HCT116 (cell line): ENCODE measurements around the gene GPR176. TPM values are rescaled to one million over a fixed set of nuclear protein-coding genes. Genes with fewer than 3 reads are reported as not detected.

ENCODE experiments used
- ATAC-seq: fragments of 200-7000 bp; cut with Tn5 transposase; 2 replicates; pipeline ENCODE4 v1.9.1; 2020; ENCODE audit warnings: mild to moderate bottlenecking, moderate library complexity
- BruUV-seq: library from RNA; stranded (reverse); fragments of 400-500 nt; replicated peaks from 2 replicates; lab custom pipeline; 2021; lab: Mats Ljungman, UMichigan
- CTCF ChIA-PET: fragments of 300-600 bp; sonication (Branson Sonifier 250); formaldehyde crosslinking; loops from one replicate; lab custom pipeline; 2021; ENCODE audit warnings: antibody characterized with exemption; lab: Charles Lee
- POLR2A ChIA-PET: fragments of 300-600, 350-600 bp; sonication (Branson Sonifier 250); formaldehyde crosslinking; loops from one replicate; lab custom pipeline; 2021; ENCODE audit warnings: antibody characterized with exemption; lab: Charles Lee
- RAD21 ChIA-PET, 2 experiments: fragments of 300-600 bp; sonication (Branson Sonifier 250); formaldehyde crosslinking; loops; one replicate each; lab custom pipeline; 2023; ENCODE audit warnings: low total read pairs in 2 of 2; ENCODE audit not compliant: uncharacterized antibody in 2 of 2, unreplicated experiment in 2 of 2, low non-redundant PET in 1 of 2; lab: Charles Lee
- DNase-seq: peaks from one replicate; pipeline ENCODE4 v3.0.0-alpha.2; 2010; ENCODE audit warnings: low read depth, low spot score
- H2AFZ ChIP-seq: fragments of 200-600 bp; shearing (Covaris generic), sonication (generic); 2 replicates; pipeline ENCODE4 v1.6.1; 2017; ENCODE audit warnings: low read depth, mixed run types, mixed read lengths, antibody characterized with exemption, low read length; ENCODE audit not compliant: poor library complexity, severe bottlenecking
- H3K27ac ChIP-seq: 2 replicates; pipeline ENCODE4 v1.5.1; 2012; ENCODE audit warnings: low read depth, low read length
- H3K27me3 ChIP-seq: fragments of 200-600 bp; sonication (generic); 2 replicates; pipeline ENCODE4 v1.6.1; 2016; ENCODE audit warnings: mixed run types, low read length, mixed read lengths; ENCODE audit not compliant: insufficient read depth
- H3K36me3 ChIP-seq, 2 experiments: fragments of 200-500 bp in 1 of 2; fragments of 200-600 bp in 1 of 2; sonication (Bioruptor generic) in 1 of 2; sonication (generic) in 1 of 2; 2 replicates each; pipeline versions ENCODE4 v1.5.1 to v1.6.1; 2014 to 2016; ENCODE audit warnings: low read length in 2 of 2, inconsistent platforms in 1 of 2, mixed read lengths in 1 of 2, mixed run types in 1 of 2; ENCODE audit not compliant: insufficient read depth in 2 of 2, control insufficient read depth in 1 of 2
- H3K4me1 ChIP-seq, 2 experiments: fragments of 200-600 bp in 1 of 2; sonication (generic) in 1 of 2; 2 replicates each; pipeline versions ENCODE4 v1.5.1 to v1.6.1; 2012 to 2017; ENCODE audit warnings: low read length in 2 of 2, inconsistent platforms in 1 of 2, mild to moderate bottlenecking in 1 of 2, mixed read lengths in 1 of 2, mixed run types in 1 of 2, moderate library complexity in 1 of 2; ENCODE audit not compliant: insufficient read depth in 2 of 2, control insufficient read depth in 1 of 2
- H3K4me2 ChIP-seq: fragments of 200-600 bp; sonication (generic); 2 replicates; pipeline ENCODE4 v1.6.1; 2017; ENCODE audit warnings: mixed run types, low read length, mixed read lengths
- H3K4me3 ChIP-seq, 2 experiments: fragments of 200-600 bp in 1 of 2; sonication (generic) in 1 of 2; replicated peaks in 1 of 2; 2 replicates each; pipeline ENCODE4 v1.5.1; 2011 to 2016; ENCODE audit warnings: low read length in 2 of 2, control low read depth in 1 of 2, low read depth in 1 of 2, mild to moderate bottlenecking in 1 of 2, mixed read lengths in 1 of 2, mixed run types in 1 of 2
- H3K79me2 ChIP-seq: fragments of 200-600 bp; sonication (generic); 2 replicates; pipeline ENCODE4 v1.6.1; 2017; ENCODE audit warnings: mild to moderate bottlenecking, mixed run types, low read length, moderate library complexity, mixed read lengths; ENCODE audit not compliant: insufficient read depth
- H3K9ac ChIP-seq: fragments of 200-600 bp; sonication (generic); 2 replicates; pipeline ENCODE4 v1.6.1; 2016; ENCODE audit warnings: low read length, mixed read lengths
- H3K9me2 ChIP-seq: fragments of 200-600 bp; sonication (generic), shearing (Covaris generic); 2 replicates; pipeline ENCODE4 v1.6.1; 2017; ENCODE audit warnings: mixed run types, mild to moderate bottlenecking, moderate library complexity; ENCODE audit not compliant: insufficient read depth
- H3K9me3 ChIP-seq, 2 experiments: fragments of 200-500 bp in 1 of 2; fragments of 200-600 bp in 1 of 2; sonication (Bioruptor generic) in 1 of 2; sonication (generic) in 1 of 2; 2 replicates each; pipeline ENCODE4 v1.6.1; 2014 to 2017; ENCODE audit warnings: low read length in 2 of 2, mixed read lengths in 2 of 2, inconsistent platforms in 1 of 2, low read depth in 1 of 2, mild to moderate bottlenecking in 1 of 2, mixed run types in 1 of 2, moderate library complexity in 1 of 2; ENCODE audit not compliant: control insufficient read depth in 1 of 2, insufficient read depth in 1 of 2
- H4K20me1 ChIP-seq: fragments of 200-600 bp; sonication (generic), shearing (Covaris generic); 2 replicates; pipeline ENCODE4 v1.6.1; 2017; ENCODE audit warnings: mixed run types, mild to moderate bottlenecking, moderate library complexity; ENCODE audit not compliant: insufficient read depth
- JUND ChIP-seq: IDR thresholded peaks from 2 replicates; pipeline ENCODE4 v1.6.1; 2012
- SIN3A ChIP-seq: IDR thresholded peaks from 2 replicates; pipeline ENCODE4 v1.6.1; 2012; ENCODE audit warnings: low read depth
- YY1 ChIP-seq: IDR thresholded peaks from 2 replicates; pipeline ENCODE4 v1.6.1; 2011; ENCODE audit warnings: low read length, low read depth, moderate library complexity, mild to moderate bottlenecking; ENCODE audit not compliant: insufficient replicate concordance; ENCODE audit errors: extremely low read depth
- intact Hi-C: fragments of 100-400 bp; cut with micrococcal nuclease; formaldehyde crosslinking; loops from 2 replicates; pipeline ENCODE4 v1.10.0; 2022
- total RNA-seq: library from RNA; stranded (reverse); gene quantifications from one replicate; pipeline ENCODE4 v1.2.1, GENCODE V29; 2021; ENCODE audit not compliant: unreplicated experiment
- TF ChIP-seq, protein P1 (sequence below): IDR thresholded peaks from 2 replicates; pipeline ENCODE4 v1.6.1; 2012; ENCODE audit warnings: low read depth
- TF ChIP-seq, protein P2 (sequence below), 3 experiments: fragments of 200-600 bp in 1 of 3; sonication (generic) in 1 of 3; IDR thresholded peaks in 2 of 3; conservative IDR thresholded peaks in 1 of 3; 2 replicates each; pipeline ENCODE4 v1.5.1; 2012 to 2017; ENCODE audit warnings: low read depth in 2 of 3, low read length in 2 of 3, antibody characterized with exemption in 1 of 3, borderline replicate concordance in 1 of 3, control low read depth in 1 of 3, mild to moderate bottlenecking in 1 of 3, mixed read lengths in 1 of 3, mixed run types in 1 of 3, moderate library complexity in 1 of 3; ENCODE audit not compliant: insufficient read depth in 1 of 3
- TF ChIP-seq, protein P3 (sequence below): IDR thresholded peaks from 2 replicates; pipeline ENCODE4 v1.6.1; 2012
- TF ChIP-seq, protein P4 (sequence below): IDR thresholded peaks from 2 replicates; pipeline ENCODE4 v1.6.1; 2011; ENCODE audit warnings: mild to moderate bottlenecking, low read length, moderate library complexity; ENCODE audit not compliant: insufficient replicate concordance; ENCODE audit errors: extremely low read depth

GPR176 gene
- total RNA-seq, 1 experiment from 2014 or later = 1.7 TPM

DNA sequence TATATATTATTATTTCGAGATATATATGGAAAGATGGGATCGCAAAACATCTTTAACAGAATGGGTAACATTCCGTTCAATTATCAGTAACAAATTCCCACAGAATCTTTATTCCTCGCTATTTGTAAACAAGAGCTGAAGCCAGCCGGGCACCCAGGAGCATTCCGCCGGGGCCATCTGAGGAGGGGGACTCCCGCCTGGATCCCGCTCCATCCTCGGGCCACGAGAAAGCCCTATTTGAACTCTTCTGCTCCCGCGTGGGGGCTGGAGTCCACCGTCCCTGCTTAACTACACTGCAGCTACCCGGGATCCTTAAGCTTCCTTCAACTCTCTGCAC lies 687 bp downstream of the GPR176 start:
- RAD21 ChIA-PET = no interaction called here
- CTCF ChIA-PET = no interaction called here
- no peak overlapping the region; the same call in 1 of the 2 replicates for H3K27ac ChIP-seq

More for the DNA sequence above, 687 bp downstream of the GPR176 start:
- Histone ChIP-seq H3K79me2 (no peaks in the 10 kb centered on the region), H4K20me1 (no peaks in the 10 kb centered on the region), H3K4me1 (peaks cover 6 to 23% of the 10 kb centered on the region in 2 experiments; a peak in 3 of 4 replicates), H3K9me2 (no peaks in the 10 kb centered on the region), H2AFZ (no peak overlapping the region), H3K27me3 (no peaks in the 10 kb centered on the region), H3K36me3 (no peaks in the 10 kb centered on the region), H3K4me2 (peak overlapping the region; percentile 84), H3K9me3 (no peaks in the 10 kb centered on the region), H3K9ac (no peak overlapping the region), H3K4me3 (peak overlapping the region; percentile 38 to 55; a peak in 3 of 4 replicates)
- DNase-seq = no peak
- no TSS peak for BruUV-seq
- POLR2A ChIA-PET = interaction anchor here (1.4 kb wide), 1 partner anchor 14 kb away, joined by 5 read pairs; the partner anchor contains the start of gene EIF2AK4
- intact Hi-C loops = no loop called here
- no peak for ATAC-seq
- TF ChIP-seq, protein P1, sequence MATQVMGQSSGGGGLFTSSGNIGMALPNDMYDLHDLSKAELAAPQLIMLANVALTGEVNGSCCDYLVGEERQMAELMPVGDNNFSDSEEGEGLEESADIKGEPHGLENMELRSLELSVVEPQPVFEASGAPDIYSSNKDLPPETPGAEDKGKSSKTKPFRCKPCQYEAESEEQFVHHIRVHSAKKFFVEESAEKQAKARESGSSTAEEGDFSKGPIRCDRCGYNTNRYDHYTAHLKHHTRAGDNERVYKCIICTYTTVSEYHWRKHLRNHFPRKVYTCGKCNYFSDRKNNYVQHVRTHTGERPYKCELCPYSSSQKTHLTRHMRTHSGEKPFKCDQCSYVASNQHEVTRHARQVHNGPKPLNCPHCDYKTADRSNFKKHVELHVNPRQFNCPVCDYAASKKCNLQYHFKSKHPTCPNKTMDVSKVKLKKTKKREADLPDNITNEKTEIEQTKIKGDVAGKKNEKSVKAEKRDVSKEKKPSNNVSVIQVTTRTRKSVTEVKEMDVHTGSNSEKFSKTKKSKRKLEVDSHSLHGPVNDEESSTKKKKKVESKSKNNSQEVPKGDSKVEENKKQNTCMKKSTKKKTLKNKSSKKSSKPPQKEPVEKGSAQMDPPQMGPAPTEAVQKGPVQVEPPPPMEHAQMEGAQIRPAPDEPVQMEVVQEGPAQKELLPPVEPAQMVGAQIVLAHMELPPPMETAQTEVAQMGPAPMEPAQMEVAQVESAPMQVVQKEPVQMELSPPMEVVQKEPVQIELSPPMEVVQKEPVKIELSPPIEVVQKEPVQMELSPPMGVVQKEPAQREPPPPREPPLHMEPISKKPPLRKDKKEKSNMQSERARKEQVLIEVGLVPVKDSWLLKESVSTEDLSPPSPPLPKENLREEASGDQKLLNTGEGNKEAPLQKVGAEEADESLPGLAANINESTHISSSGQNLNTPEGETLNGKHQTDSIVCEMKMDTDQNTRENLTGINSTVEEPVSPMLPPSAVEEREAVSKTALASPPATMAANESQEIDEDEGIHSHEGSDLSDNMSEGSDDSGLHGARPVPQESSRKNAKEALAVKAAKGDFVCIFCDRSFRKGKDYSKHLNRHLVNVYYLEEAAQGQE = no peak
- TF ChIP-seq, protein P2, sequence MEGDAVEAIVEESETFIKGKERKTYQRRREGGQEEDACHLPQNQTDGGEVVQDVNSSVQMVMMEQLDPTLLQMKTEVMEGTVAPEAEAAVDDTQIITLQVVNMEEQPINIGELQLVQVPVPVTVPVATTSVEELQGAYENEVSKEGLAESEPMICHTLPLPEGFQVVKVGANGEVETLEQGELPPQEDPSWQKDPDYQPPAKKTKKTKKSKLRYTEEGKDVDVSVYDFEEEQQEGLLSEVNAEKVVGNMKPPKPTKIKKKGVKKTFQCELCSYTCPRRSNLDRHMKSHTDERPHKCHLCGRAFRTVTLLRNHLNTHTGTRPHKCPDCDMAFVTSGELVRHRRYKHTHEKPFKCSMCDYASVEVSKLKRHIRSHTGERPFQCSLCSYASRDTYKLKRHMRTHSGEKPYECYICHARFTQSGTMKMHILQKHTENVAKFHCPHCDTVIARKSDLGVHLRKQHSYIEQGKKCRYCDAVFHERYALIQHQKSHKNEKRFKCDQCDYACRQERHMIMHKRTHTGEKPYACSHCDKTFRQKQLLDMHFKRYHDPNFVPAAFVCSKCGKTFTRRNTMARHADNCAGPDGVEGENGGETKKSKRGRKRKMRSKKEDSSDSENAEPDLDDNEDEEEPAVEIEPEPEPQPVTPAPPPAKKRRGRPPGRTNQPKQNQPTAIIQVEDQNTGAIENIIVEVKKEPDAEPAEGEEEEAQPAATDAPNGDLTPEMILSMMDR (IDR thresholded peaks at IDR 0.05 in 2 of 3, conservative IDR thresholded peaks at IDR 0.05 in 1 of 3; ENCODE audit: borderline replicate concordance in 1 of 3, insufficient read depth in 1 of 3, low read depth in 2 of 3, low read length in 2 of 3) = no peak
- TF ChIP-seq SIN3A (no peak), JUND (no peak), YY1 (no peak)
- TF ChIP-seq, protein P3, sequence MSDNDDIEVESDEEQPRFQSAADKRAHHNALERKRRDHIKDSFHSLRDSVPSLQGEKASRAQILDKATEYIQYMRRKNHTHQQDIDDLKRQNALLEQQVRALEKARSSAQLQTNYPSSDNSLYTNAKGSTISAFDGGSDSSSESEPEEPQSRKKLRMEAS = no peak
- TF ChIP-seq, protein P4, sequence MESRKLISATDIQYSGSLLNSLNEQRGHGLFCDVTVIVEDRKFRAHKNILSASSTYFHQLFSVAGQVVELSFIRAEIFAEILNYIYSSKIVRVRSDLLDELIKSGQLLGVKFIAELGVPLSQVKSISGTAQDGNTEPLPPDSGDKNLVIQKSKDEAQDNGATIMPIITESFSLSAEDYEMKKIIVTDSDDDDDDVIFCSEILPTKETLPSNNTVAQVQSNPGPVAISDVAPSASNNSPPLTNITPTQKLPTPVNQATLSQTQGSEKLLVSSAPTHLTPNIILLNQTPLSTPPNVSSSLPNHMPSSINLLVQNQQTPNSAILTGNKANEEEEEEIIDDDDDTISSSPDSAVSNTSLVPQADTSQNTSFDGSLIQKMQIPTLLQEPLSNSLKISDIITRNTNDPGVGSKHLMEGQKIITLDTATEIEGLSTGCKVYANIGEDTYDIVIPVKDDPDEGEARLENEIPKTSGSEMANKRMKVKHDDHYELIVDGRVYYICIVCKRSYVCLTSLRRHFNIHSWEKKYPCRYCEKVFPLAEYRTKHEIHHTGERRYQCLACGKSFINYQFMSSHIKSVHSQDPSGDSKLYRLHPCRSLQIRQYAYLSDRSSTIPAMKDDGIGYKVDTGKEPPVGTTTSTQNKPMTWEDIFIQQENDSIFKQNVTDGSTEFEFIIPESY = no peak
